HFFc6 (cell line): ENCODE data around the gene SIPA1L3. TPM values are rescaled to one million over a fixed set of nuclear protein-coding genes. Genes with fewer than 3 reads are reported as not detected.

Source experiments
- DNase-seq: peaks from one replicate; pipeline ENCODE4 v3.0.0-alpha.2; 2018
- H3K27ac Mint-ChIP-seq: 2 replicates; pipeline ENCODE4 v1.8.0; 2020; ENCODE audit warnings: mild to moderate bottlenecking, mixed read lengths
- H3K27me3 Mint-ChIP-seq: 2 replicates; pipeline ENCODE4 v1.8.0; 2021; ENCODE audit warnings: mild to moderate bottlenecking, moderate library complexity, mixed read lengths; ENCODE audit not compliant: insufficient read depth
- H3K36me3 Mint-ChIP-seq: 2 replicates; pipeline ENCODE4 v1.8.0; 2021; ENCODE audit warnings: low read depth, mixed read lengths
- H3K4me1 Mint-ChIP-seq: 2 replicates; pipeline ENCODE4 v1.8.0; 2020; ENCODE audit warnings: low read depth, mixed read lengths
- H3K4me3 Mint-ChIP-seq: 2 replicates; pipeline ENCODE4 v1.8.0; 2020; ENCODE audit warnings: mild to moderate bottlenecking, moderate library complexity, mixed read lengths
- H3K9me3 Mint-ChIP-seq: 2 replicates; pipeline ENCODE4 v1.8.0; 2020; ENCODE audit warnings: mild to moderate bottlenecking, mixed read lengths
- total RNA-seq, 6 experiments: library from RNA; stranded (reverse); fragmentation: NEBNext Ultra II Directional; extraction: Animal tissue kit (Norgen Biotek cat#: 25700); gene quantifications; 2 replicates in 1 of 6; 3 replicates in 5 of 6; pipeline ENCODE4 v1.2.3, GENCODE V29; 2021
- TF ChIP-seq, protein P1 (sequence below): fragments of 200-600 bp; sonication (generic); IDR thresholded peaks from 2 replicates; pipeline ENCODE4 v1.5.0; 2021; ENCODE audit warnings: antibody characterized with exemption, mild to moderate bottlenecking

The SIPA1L3 gene
- total RNA-seq, 6 experiments from 2014 or later, result 34.0 to 46.7 (median 41.8) TPM

GRCh38 chr19:37999309-38000213 is 92.6 kb downstream of the SIPA1L3 start:
- H3K4me3 Mint-ChIP-seq, result peak overlapping the region; percentile 82
- peaks cover 9% of the 10 kb centered on the region for H3K36me3 Mint-ChIP-seq
- H3K27me3 Mint-ChIP-seq, result peaks cover 9% of the 10 kb centered on the region
- H3K9me3 Mint-ChIP-seq, result no peaks in the 10 kb centered on the region
- H3K27ac Mint-ChIP-seq, result peak overlapping the region; percentile 100
- H3K4me1 Mint-ChIP-seq, result peaks cover 46% of the 10 kb centered on the region
- peak; percentile 98 for DNase-seq
- TF ChIP-seq, protein P1, sequence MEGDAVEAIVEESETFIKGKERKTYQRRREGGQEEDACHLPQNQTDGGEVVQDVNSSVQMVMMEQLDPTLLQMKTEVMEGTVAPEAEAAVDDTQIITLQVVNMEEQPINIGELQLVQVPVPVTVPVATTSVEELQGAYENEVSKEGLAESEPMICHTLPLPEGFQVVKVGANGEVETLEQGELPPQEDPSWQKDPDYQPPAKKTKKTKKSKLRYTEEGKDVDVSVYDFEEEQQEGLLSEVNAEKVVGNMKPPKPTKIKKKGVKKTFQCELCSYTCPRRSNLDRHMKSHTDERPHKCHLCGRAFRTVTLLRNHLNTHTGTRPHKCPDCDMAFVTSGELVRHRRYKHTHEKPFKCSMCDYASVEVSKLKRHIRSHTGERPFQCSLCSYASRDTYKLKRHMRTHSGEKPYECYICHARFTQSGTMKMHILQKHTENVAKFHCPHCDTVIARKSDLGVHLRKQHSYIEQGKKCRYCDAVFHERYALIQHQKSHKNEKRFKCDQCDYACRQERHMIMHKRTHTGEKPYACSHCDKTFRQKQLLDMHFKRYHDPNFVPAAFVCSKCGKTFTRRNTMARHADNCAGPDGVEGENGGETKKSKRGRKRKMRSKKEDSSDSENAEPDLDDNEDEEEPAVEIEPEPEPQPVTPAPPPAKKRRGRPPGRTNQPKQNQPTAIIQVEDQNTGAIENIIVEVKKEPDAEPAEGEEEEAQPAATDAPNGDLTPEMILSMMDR, result no peak

DNA sequence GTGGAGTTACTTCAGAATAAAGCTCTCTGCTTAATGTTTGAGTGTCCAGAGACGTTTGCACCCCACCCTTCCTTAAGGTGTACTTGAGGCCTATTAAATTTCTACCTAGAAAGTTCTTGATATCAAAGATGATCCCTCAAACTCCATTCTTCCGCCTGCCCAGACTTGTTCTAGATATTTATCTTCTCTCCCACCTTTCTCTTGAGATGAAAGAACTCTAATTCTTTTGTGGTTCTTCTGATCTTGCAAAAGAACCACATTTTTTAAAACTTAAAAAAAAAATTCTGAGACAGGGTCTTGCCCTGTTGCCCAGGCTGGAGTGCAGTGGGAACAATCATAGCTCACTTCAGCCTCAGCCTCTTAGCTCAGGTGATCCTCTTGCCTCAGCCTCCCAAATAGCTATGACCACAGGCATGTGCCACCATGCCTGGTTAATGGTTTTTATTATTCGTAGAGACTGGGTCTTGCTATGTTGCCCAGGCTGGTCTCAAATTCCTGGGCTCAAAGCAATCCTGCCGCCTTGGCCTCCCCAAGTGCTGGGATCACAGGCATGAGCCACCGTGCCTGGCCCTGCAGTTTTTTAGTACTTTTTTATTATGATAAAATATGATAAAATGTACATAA is 94.3 kb downstream of the SIPA1L3 start:
- Mint-ChIP-seq H3K4me1 (peaks cover 37% of the 10 kb centered on the region), H3K9me3 (no peaks in the 10 kb centered on the region), H3K36me3 (no peaks in the 10 kb centered on the region), H3K27ac (peak overlapping the region; percentile 79), H3K27me3 (peaks cover 9% of the 10 kb centered on the region), H3K4me3 (no peak overlapping the region)
- TF ChIP-seq, protein P1, result no peak
- DNase-seq, result no peak

GRCh38 chr19:38003438-38004185 is 96.6 kb downstream of the SIPA1L3 start:
- Mint-ChIP-seq H3K9me3 (no peaks in the 10 kb centered on the region), H3K27me3 (peaks cover 9% of the 10 kb centered on the region), H3K36me3 (peaks cover 11% of the 10 kb centered on the region), H3K4me1 (peaks cover 33% of the 10 kb centered on the region), H3K27ac (no peak overlapping the region), H3K4me3 (no peak overlapping the region)
- DNase-seq, result peak; percentile 90
- TF ChIP-seq, protein P1, result no peak

- TF ChIP-seq, protein P1, result no peak
- Mint-ChIP-seq H3K4me1 (peaks cover 28% of the 10 kb centered on the region), H3K9me3 (no peaks in the 10 kb centered on the region), H3K4me3 (no peak overlapping the region), H3K27ac (no peak overlapping the region), H3K27me3 (peaks cover 5% of the 10 kb centered on the region), H3K36me3 (peaks cover 16% of the 10 kb centered on the region)
- DNase-seq, result no peak
Measured at GRCh38 chr19:38004186-38004520, 97.1 kb downstream of the SIPA1L3 start.

- TF ChIP-seq, protein P1, result no peak
- peaks cover 21% of the 10 kb centered on the region for H3K36me3 Mint-ChIP-seq
- H3K9me3 Mint-ChIP-seq, result no peaks in the 10 kb centered on the region
Measured at GRCh38 chr19:38004521-38005223, 97.7 kb downstream of the SIPA1L3 start.

More at GRCh38 chr19:38004521-38005223, 97.7 kb downstream of the SIPA1L3 start:
- H3K27me3 Mint-ChIP-seq, result peaks cover 2% of the 10 kb centered on the region
- no peak overlapping the region for H3K4me3 Mint-ChIP-seq
- H3K4me1 Mint-ChIP-seq, result peaks cover 22% of the 10 kb centered on the region
- no peak overlapping the region for H3K27ac Mint-ChIP-seq
- DNase-seq, result peak; percentile 98
